Activated CD8-positive, alpha-beta memory T cell treated with anti-CD3 and anti-CD28 coated beads, Interleukin-2, amount 50 U/mL, for 48 hours (primary cell): ENCODE results near the gene TSC2.
"Not testable (repeated sequence)": the region's sequence is repeated elsewhere in the genome, so short reads cannot be mapped to it uniquely, and the experiment has no call there.

Experiments used
- DNase-seq: peaks from one replicate; pipeline ENCODE4 v3.0.0-alpha.2; 2020

The TSC2 gene

GRCh38 chr16:2032285-2033056, 15.3 kb upstream of the TSC2 start:
- no peak for DNase-seq

GRCh38 chr16:2033057-2033908, 14.5 kb upstream of the TSC2 start:
- DNase-seq = no peak

GRCh38 chr16:2033909-2034695, 13.7 kb upstream of the TSC2 start:
- not testable (repeated sequence) for DNase-seq

- DNase-seq = no peak
These were observed 12.9 kb upstream of the TSC2 start for GRCh38 chr16:2034696-2035430.

- DNase-seq = no peak
These were observed 12.2 kb upstream of the TSC2 start for GRCh38 chr16:2035431-2036199.

GRCh38 chr16:2036200-2036966, 11.4 kb upstream of the TSC2 start:
- DNase-seq = no peak

GRCh38 chr16:2037115-2037514, 10.7 kb upstream of the TSC2 start:
- no peak for DNase-seq

GRCh38 chr16:2037647-2038381, 10.0 kb upstream of the TSC2 start:
- DNase-seq = no peak

GRCh38 chr16:2038382-2039231, 9.2 kb upstream of the TSC2 start:
- no peak for DNase-seq

GRCh38 chr16:2039274-2040031, 8.3 kb upstream of the TSC2 start:
- DNase-seq = no peak

GRCh38 chr16:2040041-2040786, 7.6 kb upstream of the TSC2 start:
- no peak for DNase-seq

GRCh38 chr16:2040787-2041522, 6.8 kb upstream of the TSC2 start:
- DNase-seq = no peak

- DNase-seq = no peak
These were observed 5.4 kb upstream of the TSC2 start for GRCh38 chr16:2042171-2042985.

GRCh38 chr16:2042986-2043666, 4.7 kb upstream of the TSC2 start:
- no peak for DNase-seq

- DNase-seq = no peak
These were observed 3.9 kb upstream of the TSC2 start for GRCh38 chr16:2043667-2044451.
